Prostate gland (tissue), 2 donors: Measurements from ENCODE around the gene TRAF2.

Experiments
- POLR2A ChIP-seq: fragments of 450-650 bp; IDR thresholded peaks from one replicate; pipeline ENCODE4 v1.6.1; 2016; ENCODE audit warnings: antibody characterized with exemption, mild to moderate bottlenecking
- TF ChIP-seq, protein P1 (sequence below), 4 experiments: fragments of 200-600 bp in 2 of 4; fragments of 450-650 bp in 2 of 4; sonication (generic) in 2 of 4; IDR thresholded peaks; 1 replicate in 3 of 4; 2 replicates in 1 of 4; pipeline ENCODE4 v1.5.1; 2016 to 2019; ENCODE audit warnings: antibody characterized with exemption in 4 of 4, mild to moderate bottlenecking in 2 of 4, moderate library complexity in 2 of 4

DNA sequence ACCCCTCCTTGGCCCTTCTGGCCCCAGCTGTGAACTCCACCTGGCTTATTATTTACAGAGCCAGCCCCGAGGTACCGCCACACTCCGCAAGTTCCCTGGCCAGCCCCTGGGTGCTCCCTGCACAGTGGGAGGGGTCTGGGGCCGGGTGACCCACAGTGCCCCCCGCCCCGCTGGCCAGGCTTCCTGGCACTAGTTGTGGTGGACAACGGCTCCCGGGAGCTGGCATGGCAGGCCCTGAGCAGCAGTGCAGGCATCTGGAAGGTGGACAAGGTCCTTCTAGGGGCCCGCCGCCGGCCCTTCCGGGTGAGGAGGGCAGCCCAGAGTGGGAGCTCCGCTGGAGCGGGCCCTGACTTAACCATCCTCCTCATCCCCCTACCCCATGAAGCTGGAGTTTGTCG is 30.2 kb upstream of the TRAF2 start:
- TF ChIP-seq, protein P1, sequence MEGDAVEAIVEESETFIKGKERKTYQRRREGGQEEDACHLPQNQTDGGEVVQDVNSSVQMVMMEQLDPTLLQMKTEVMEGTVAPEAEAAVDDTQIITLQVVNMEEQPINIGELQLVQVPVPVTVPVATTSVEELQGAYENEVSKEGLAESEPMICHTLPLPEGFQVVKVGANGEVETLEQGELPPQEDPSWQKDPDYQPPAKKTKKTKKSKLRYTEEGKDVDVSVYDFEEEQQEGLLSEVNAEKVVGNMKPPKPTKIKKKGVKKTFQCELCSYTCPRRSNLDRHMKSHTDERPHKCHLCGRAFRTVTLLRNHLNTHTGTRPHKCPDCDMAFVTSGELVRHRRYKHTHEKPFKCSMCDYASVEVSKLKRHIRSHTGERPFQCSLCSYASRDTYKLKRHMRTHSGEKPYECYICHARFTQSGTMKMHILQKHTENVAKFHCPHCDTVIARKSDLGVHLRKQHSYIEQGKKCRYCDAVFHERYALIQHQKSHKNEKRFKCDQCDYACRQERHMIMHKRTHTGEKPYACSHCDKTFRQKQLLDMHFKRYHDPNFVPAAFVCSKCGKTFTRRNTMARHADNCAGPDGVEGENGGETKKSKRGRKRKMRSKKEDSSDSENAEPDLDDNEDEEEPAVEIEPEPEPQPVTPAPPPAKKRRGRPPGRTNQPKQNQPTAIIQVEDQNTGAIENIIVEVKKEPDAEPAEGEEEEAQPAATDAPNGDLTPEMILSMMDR (IDR thresholded peaks at IDR 0.05) = no peak
- TF ChIP-seq POLR2A = no peak
